ENCODE results near the gene AKT1S1.
"Not testable (repeated sequence)": the region's sequence is repeated elsewhere in the genome, so short reads cannot be mapped to it uniquely, and the experiment has no call there.

Gene AKT1S1

DNA sequence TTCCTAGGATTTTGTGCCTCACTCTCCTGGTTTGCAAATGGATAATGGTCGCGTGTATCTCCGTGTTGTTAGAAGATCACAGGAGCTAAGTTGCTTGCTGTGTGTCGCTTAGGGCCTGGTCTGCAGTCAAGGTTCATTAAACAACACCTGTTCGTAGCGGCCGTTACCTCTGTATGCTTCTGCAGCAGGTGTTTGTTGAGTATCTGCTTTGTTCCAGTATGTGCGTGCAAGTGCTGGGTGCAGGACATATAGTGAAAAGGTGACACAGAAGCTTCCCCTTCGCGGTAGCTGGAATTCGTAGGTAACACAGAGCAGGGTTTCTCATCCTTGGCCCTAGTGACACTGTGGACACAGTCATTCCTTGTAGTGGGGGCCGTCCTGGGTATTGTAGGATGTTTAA is 53.7 kb downstream of the AKT1S1 start:
- no peak overlapping the region for H3K27ac ChIP-seq (ENCODE audit: low read depth, low read length)
- H3K9ac ChIP-seq (ENCODE audit: low read depth, low read length): no peak overlapping the region
- peaks cover 25% of the 10 kb centered on the region for H3K36me3 ChIP-seq (ENCODE audit: insufficient read depth, low read length)
- WGBS: 86% methylated on average over 12 of the region's 12 CpGs
- H3K27me3 ChIP-seq (ENCODE audit: insufficient read depth, low read length): no peaks in the 10 kb centered on the region
- H3K9me3 ChIP-seq (ENCODE audit: insufficient read depth, low read depth, low read length): no peaks in the 10 kb centered on the region
- no peaks in the 10 kb centered on the region; the same call in 1 of the 2 replicates for H3K4me1 ChIP-seq (ENCODE audit: insufficient read depth, low read length)
- no peak overlapping the region for H3K4me3 ChIP-seq (ENCODE audit: low read length)

DNA sequence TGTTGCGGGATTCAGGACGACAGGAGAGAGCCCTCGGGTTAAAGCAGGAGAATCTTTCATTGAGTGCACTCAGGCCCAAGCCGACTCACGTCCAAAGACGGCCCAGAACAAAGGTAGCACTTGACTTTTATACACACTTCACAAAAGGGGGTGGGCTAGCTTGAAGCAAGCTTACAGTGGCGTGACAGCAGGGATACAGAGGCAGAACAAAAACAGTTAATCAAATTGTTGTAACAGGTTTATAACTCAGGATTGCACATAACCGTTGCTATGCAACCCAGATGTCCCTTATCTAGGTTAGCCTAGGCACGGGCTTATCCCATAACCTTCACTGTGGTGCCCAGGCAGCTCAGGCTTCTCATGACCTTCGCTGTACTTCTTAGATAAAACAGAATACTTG is 57.0 kb downstream of the AKT1S1 start:
- Histone ChIP-seq H3K4me3 (ENCODE audit: low read length) (no peak overlapping the region), H3K27ac (ENCODE audit: low read depth, low read length) (no peak overlapping the region), H3K27me3 (ENCODE audit: insufficient read depth, low read length) (no peaks in the 10 kb centered on the region), H3K4me1 (ENCODE audit: insufficient read depth, low read length) (no peaks in the 10 kb centered on the region; the same call in 1 of the 2 replicates), H3K9ac (ENCODE audit: low read depth, low read length) (no peak overlapping the region), H3K36me3 (ENCODE audit: insufficient read depth, low read length) (peaks cover 25% of the 10 kb centered on the region), H3K9me3 (ENCODE audit: insufficient read depth, low read depth, low read length) (no peaks in the 10 kb centered on the region)
- WGBS: 87% methylated on average over 10 of the region's 10 CpGs

DNA sequence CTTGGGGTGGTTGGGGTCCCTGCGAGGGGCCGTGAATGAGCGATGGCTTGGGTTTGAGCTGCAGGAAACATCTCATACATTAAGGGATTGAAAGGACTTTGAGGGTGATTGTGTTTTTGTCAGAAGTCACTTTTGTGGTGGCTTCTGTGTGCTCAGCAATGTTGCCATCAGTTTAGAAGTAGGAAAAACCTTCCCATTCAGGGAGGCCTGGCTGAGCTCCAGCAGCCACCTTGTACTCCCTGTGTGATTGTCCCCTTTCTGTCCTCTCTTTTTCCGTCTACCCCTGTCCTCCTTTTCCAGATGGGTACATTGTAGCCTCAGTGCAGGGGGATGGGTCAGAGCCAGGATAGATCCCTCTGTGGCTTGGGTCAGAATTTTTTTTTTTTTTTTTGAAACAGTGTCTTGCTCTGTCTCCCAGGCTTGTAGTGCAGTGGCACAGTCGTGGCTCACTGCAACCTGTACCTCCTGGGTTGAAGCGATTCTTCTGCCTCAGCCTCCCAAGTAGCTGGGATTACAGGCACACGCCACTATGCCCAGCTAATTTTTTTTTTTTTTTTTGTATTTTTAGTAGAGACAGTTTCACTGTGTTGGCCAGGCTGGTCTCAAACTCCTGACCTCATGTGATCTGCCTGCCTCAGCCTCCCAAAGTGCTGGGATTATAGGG is 57.6 kb downstream of the AKT1S1 start:
- H3K27ac ChIP-seq (ENCODE audit: low read depth, low read length); H3K4me1 ChIP-seq (ENCODE audit: insufficient read depth, low read length); H3K9me3 ChIP-seq (ENCODE audit: insufficient read depth, low read depth, low read length); H3K27me3 ChIP-seq (ENCODE audit: insufficient read depth, low read length): not testable (repeated sequence)
- Histone ChIP-seq H3K4me3 (ENCODE audit: low read length) (peak overlapping the region; percentile 99), H3K9ac (ENCODE audit: low read depth, low read length) (0 out of 2 replicates have a peak overlapping the region, but pooled peaks have one; percentile 96), H3K36me3 (ENCODE audit: insufficient read depth, low read length) (peaks cover 25% of the 10 kb centered on the region)
- WGBS: 88% methylated on average over 6 of the region's 7 CpGs

All from HUES64 (cell line).